ENCODE measurements around the gene LSM10. TPM values are rescaled to one million over a fixed set of nuclear protein-coding genes. Genes with fewer than 3 reads are reported as not detected.

The LSM10 gene
- total RNA-seq, 4 donors from 2014 or later, result 56.9 to 129 (median 103) TPM

DNA sequence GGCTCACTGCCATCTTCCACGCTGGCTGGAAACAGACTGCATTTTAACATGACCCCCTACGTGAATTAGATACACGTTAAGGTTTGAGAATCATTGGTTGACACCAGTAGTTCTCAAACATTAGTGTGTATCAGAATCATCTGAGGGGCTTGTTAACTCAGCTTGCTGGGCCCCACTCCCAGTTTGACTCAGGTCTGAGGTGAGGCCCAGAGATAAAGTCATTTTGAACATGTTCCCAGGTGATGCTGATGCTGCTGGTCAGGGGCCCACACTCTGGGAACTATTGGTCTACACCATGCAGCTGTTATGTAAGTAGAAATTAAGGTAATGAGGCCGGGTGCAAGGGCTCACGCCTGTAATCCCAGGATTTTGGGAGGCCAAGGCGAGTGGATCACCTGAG, 1.3 kb downstream of the LSM10 start:
- Histone ChIP-seq H3K4me3 (peak overlapping the region in 1 of 4 donors; percentile 89), H3K27ac (peak overlapping the region; percentile 95 to 99 (median 95)), H3K27me3 (no peaks in the 10 kb centered on the region), H3K36me3 (peaks cover 0 to 20% of the 10 kb centered on the region in 2 donors), H3K4me1 (peaks cover 24 to 38% of the 10 kb centered on the region in 2 donors), H3K9me3 (no peaks in the 10 kb centered on the region)
- intact Hi-C loops (cut with DNase I; ENCODE audit: low total_unique reads) (no loop called here), in situ Hi-C loops (cut with MboI; ENCODE audit: low sequenced_read_pairs in 4 of 4) (no loop called here)
- TF ChIP-seq CTCF (IDR thresholded peaks at IDR 0.05 in 4 of 5, conservative IDR thresholded peaks at IDR 0.05 in 1 of 5), result no peak
- TF ChIP-seq POLR2A (IDR thresholded peaks at IDR 0.05), result no peak
- ATAC-seq, result no peak
- DNase-seq, result no peak

- in situ Hi-C loops (cut with MboI; ENCODE audit: low sequenced_read_pairs in 4 of 4), result no loop called here
- H3K4me3 ChIP-seq, result no peak overlapping the region
- no peaks in the 10 kb centered on the region for H3K27me3 ChIP-seq
- intact Hi-C loops (cut with DNase I; ENCODE audit: low total_unique reads), result no loop called here
- DNase-seq (no peak), ATAC-seq (no peak)
- TF ChIP-seq POLR2A (IDR thresholded peaks at IDR 0.05) (no peak), CTCF (IDR thresholded peaks at IDR 0.05 in 4 of 5, conservative IDR thresholded peaks at IDR 0.05 in 1 of 5) (no peak)
- H3K36me3 ChIP-seq, result peaks cover 0 to 27% of the 10 kb centered on the region in 2 donors
- no peaks in the 10 kb centered on the region for H3K9me3 ChIP-seq
- peaks cover 41 to 61% of the 10 kb centered on the region in 2 donors for H3K4me1 ChIP-seq
- H3K27ac ChIP-seq, result peak overlapping the region in 3 of 4 donors; percentile 95 to 97 (median 97)
Measured at GRCh38 chr1:36393686-36394085, 4.0 kb downstream of the LSM10 start.

- Histone ChIP-seq H3K9me3 (no peaks in the 10 kb centered on the region), H3K36me3 (peaks cover 0 to 27% of the 10 kb centered on the region in 2 donors), H3K4me1 (peaks cover 50 to 65% of the 10 kb centered on the region in 2 donors), H3K27ac (peak overlapping the region; percentile 95 to 100 (median 97)), H3K4me3 (no peak overlapping the region), H3K27me3 (no peaks in the 10 kb centered on the region)
- ATAC-seq (no peak), DNase-seq (no peak)
- in situ Hi-C loops (cut with MboI; ENCODE audit: low sequenced_read_pairs in 4 of 4) (no loop called here), intact Hi-C loops (cut with DNase I; ENCODE audit: low total_unique reads) (no loop called here)
- TF ChIP-seq CTCF (IDR thresholded peaks at IDR 0.05 in 4 of 5, conservative IDR thresholded peaks at IDR 0.05 in 1 of 5) (no peak), POLR2A (IDR thresholded peaks at IDR 0.05) (no peak)
Measured at GRCh38 chr1:36392836-36393235, 4.9 kb downstream of the LSM10 start.

DNA sequence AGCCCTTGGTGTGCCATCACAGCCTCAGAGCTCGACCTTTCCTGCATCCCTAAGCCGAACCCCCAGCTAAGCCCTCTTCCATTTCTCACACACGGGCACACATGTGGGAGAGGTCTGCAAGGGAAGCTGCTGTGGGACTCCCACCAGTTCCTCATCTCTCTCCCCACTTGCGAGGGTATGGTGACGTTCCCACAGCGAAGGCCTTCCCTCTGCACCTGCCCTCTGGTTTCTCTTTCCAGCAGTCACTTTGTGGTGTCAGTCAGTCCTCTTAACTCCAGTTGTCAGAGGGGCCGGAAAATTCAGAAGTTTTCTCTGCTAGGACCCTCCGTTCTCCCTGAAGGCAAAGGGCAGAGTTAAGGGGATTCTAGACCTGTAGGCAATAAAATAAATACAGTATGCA, 6.4 kb downstream of the LSM10 start:
- intact Hi-C loops (cut with DNase I; ENCODE audit: low total_unique reads) (no loop called here), in situ Hi-C loops (cut with MboI; ENCODE audit: low sequenced_read_pairs in 4 of 4) (no loop called here)
- no peak for DNase-seq
- no peaks in the 10 kb centered on the region for H3K9me3 ChIP-seq
- H3K36me3 ChIP-seq, result peaks cover 0 to 27% of the 10 kb centered on the region in 2 donors
- no peak for ATAC-seq
- H3K27me3 ChIP-seq, result no peaks in the 10 kb centered on the region
- no peak overlapping the region for H3K4me3 ChIP-seq
- peak overlapping the region; percentile 95 to 100 (median 97) for H3K27ac ChIP-seq
- no peak for TF ChIP-seq CTCF (IDR thresholded peaks at IDR 0.05 in 4 of 5, conservative IDR thresholded peaks at IDR 0.05 in 1 of 5)
- TF ChIP-seq POLR2A (IDR thresholded peaks at IDR 0.05), result no peak
- H3K4me1 ChIP-seq, result peaks cover 50 to 69% of the 10 kb centered on the region in 2 donors

- Histone ChIP-seq H3K4me1 (peaks cover 48 to 67% of the 10 kb centered on the region in 2 donors), H3K27ac (peak overlapping the region; percentile 95 to 100 (median 97)), H3K27me3 (no peaks in the 10 kb centered on the region), H3K9me3 (no peaks in the 10 kb centered on the region), H3K36me3 (peaks cover 0 to 27% of the 10 kb centered on the region in 2 donors), H3K4me3 (no peak overlapping the region)
- no peak for ATAC-seq
- DNase-seq, result no peak
- in situ Hi-C loops (cut with MboI; ENCODE audit: low sequenced_read_pairs in 4 of 4) (no loop called here), intact Hi-C loops (cut with DNase I; ENCODE audit: low total_unique reads) (no loop called here)
- TF ChIP-seq POLR2A (IDR thresholded peaks at IDR 0.05) (no peak), CTCF (IDR thresholded peaks at IDR 0.05 in 4 of 5, conservative IDR thresholded peaks at IDR 0.05 in 1 of 5) (no peak)
Measured at GRCh38 chr1:36390411-36390810, 7.3 kb downstream of the LSM10 start.
